BE2C (cell line): ENCODE data around the gene HOXB13.

Experiments used
- DNase-seq: peaks from one replicate; pipeline ENCODE4 v3.0.0-alpha.2; 2020
- H3K27me3 ChIP-seq: fragments of 250-450 bp; sonication (Bioruptor Pico); 2 replicates; pipeline ENCODE4 v1.5.1; 2020; ENCODE audit warnings: mild to moderate bottlenecking
- H3K36me3 ChIP-seq: fragments of 250-450 bp; sonication (Bioruptor Pico); 2 replicates; pipeline ENCODE4 v1.5.1; 2020; ENCODE audit warnings: mild to moderate bottlenecking
- H3K4me1 ChIP-seq: fragments of 250-450 bp; sonication (Bioruptor Pico); 2 replicates; pipeline ENCODE4 v1.5.1; 2020
- H3K4me3 ChIP-seq: 2 replicates; pipeline ENCODE4 v1.5.1; 2011; ENCODE audit warnings: low read depth, low read length
- H3K9me3 ChIP-seq: fragments of 250-450 bp; sonication (Bioruptor Pico); 2 replicates; pipeline ENCODE4 v1.5.1; 2020
- CTCF ChIP-seq: IDR thresholded peaks from 2 replicates; pipeline ENCODE4 v1.5.1; 2012; ENCODE audit warnings: mild to moderate bottlenecking, low read depth, low read length

HOXB13 gene

GRCh38 chr17:48679385-48680096 lies 49.0 kb downstream of the HOXB13 start:
- no peaks in the 10 kb centered on the region for H3K36me3 ChIP-seq
- no peak overlapping the region for H3K4me3 ChIP-seq
- DNase-seq: no peak
- TF ChIP-seq CTCF: no peak
- no peaks in the 10 kb centered on the region; the same call in 1 of the 2 replicates for H3K9me3 ChIP-seq
- H3K4me1 ChIP-seq: no peaks in the 10 kb centered on the region
- H3K27me3 ChIP-seq: peaks cover 48% of the 10 kb centered on the region

- H3K27me3 ChIP-seq: peaks cover 48% of the 10 kb centered on the region
- H3K4me3 ChIP-seq: no peak overlapping the region
- DNase-seq: peak; percentile 76
- no peaks in the 10 kb centered on the region; the same call in 1 of the 2 replicates for H3K9me3 ChIP-seq
- no peaks in the 10 kb centered on the region for H3K36me3 ChIP-seq
- no peaks in the 10 kb centered on the region for H3K4me1 ChIP-seq
- TF ChIP-seq CTCF: peak; percentile 84
Observed at GRCh38 chr17:48678141-48678971, 50.2 kb downstream of the HOXB13 start.

GRCh38 chr17:48676963-48677558 lies 51.5 kb downstream of the HOXB13 start:
- DNase-seq: no peak
- Histone ChIP-seq H3K9me3 (no peaks in the 10 kb centered on the region), H3K36me3 (no peaks in the 10 kb centered on the region), H3K27me3 (peaks cover 42% of the 10 kb centered on the region), H3K4me3 (no peak overlapping the region), H3K4me1 (no peaks in the 10 kb centered on the region)
- no peak for TF ChIP-seq CTCF
